Endothelial cell (in vitro differentiated cells): ENCODE measurements around the gene RENBP. TPM values are rescaled to one million over a fixed set of nuclear protein-coding genes. Genes with fewer than 3 reads are reported as not detected.
A peak's percentile ranks its signal among the peaks of the same experiment; 100 is the strongest.

Experiments
- DNase-seq: peaks from one replicate; pipeline ENCODE4 v3.0.0; 2021; ENCODE audit warnings: low spot score
- H3K27ac Mint-ChIP-seq: one replicate; pipeline ENCODE4 v1.8.0; 2021; ENCODE audit warnings: mixed read lengths, inconsistent platforms; ENCODE audit not compliant: unreplicated experiment
- H3K27me3 Mint-ChIP-seq: one replicate; pipeline ENCODE4 v1.8.0; 2021; ENCODE audit warnings: mild to moderate bottlenecking, moderate library complexity, mixed read lengths, inconsistent platforms; ENCODE audit not compliant: unreplicated experiment
- H3K36me3 Mint-ChIP-seq: one replicate; pipeline ENCODE4 v1.8.0; 2021; ENCODE audit warnings: mild to moderate bottlenecking, low read depth, mixed read lengths, inconsistent platforms; ENCODE audit not compliant: unreplicated experiment
- H3K4me1 Mint-ChIP-seq: one replicate; pipeline ENCODE4 v1.8.0; 2021; ENCODE audit warnings: mild to moderate bottlenecking, mixed read lengths, inconsistent platforms; ENCODE audit not compliant: unreplicated experiment
- H3K4me3 Mint-ChIP-seq: one replicate; pipeline ENCODE4 v1.8.0; 2021; ENCODE audit warnings: mild to moderate bottlenecking, mixed read lengths, inconsistent platforms; ENCODE audit not compliant: unreplicated experiment
- H3K9me3 Mint-ChIP-seq: one replicate; pipeline ENCODE4 v1.8.0; 2021; ENCODE audit warnings: mixed read lengths, inconsistent platforms; ENCODE audit not compliant: unreplicated experiment
- CTCF ChIP-seq: fragments of 200-600 bp; sonication (generic); IDR thresholded peaks from one replicate; pipeline ENCODE4 v1.5.0; 2021; ENCODE audit warnings: antibody characterized with exemption; ENCODE audit not compliant: unreplicated experiment
- total RNA-seq: library from RNA; stranded (reverse); fragmentation: NEBNext Ultra II Directional; extraction: Animal tissue kit (Norgen Biotek cat#: 25700); gene quantifications from one replicate; pipeline ENCODE4 v1.2.1, GENCODE V29; 2021; ENCODE audit not compliant: unreplicated experiment

Gene RENBP
- total RNA-seq, 1 donor from 2014 or later = 19.3 TPM

- Mint-ChIP-seq H3K27ac (no peak overlapping the region), H3K4me3 (no peak overlapping the region), H3K9me3 (no peaks in the 10 kb centered on the region), H3K4me1 (peaks cover 21% of the 10 kb centered on the region), H3K27me3 (peaks cover 5% of the 10 kb centered on the region), H3K36me3 (no peaks in the 10 kb centered on the region)
- TF ChIP-seq CTCF = no peak
- DNase-seq = no peak
These were observed 38.1 kb downstream of the RENBP start for GRCh38 chrX:153906126-153906917.

- no peaks in the 10 kb centered on the region for H3K36me3 Mint-ChIP-seq
- no peak overlapping the region for H3K27ac Mint-ChIP-seq
- no peak for TF ChIP-seq CTCF
- DNase-seq = no peak
- H3K27me3 Mint-ChIP-seq = peaks cover 7% of the 10 kb centered on the region
- no peaks in the 10 kb centered on the region for H3K9me3 Mint-ChIP-seq
- peaks cover 26% of the 10 kb centered on the region for H3K4me1 Mint-ChIP-seq
- no peak overlapping the region for H3K4me3 Mint-ChIP-seq
These were observed 38.9 kb downstream of the RENBP start for GRCh38 chrX:153905481-153906095.

- TF ChIP-seq CTCF = no peak
- peaks cover 8% of the 10 kb centered on the region for H3K27me3 Mint-ChIP-seq
- H3K36me3 Mint-ChIP-seq = no peaks in the 10 kb centered on the region
- DNase-seq = no peak
- peak within 1 kb of the TSS; percentile 70 for H3K27ac Mint-ChIP-seq
- H3K4me3 Mint-ChIP-seq = no peak within 1 kb of the TSS
- peaks cover 27% of the 10 kb centered on the region for H3K4me1 Mint-ChIP-seq
- H3K9me3 Mint-ChIP-seq = no peaks in the 10 kb centered on the region
These were observed 40.2 kb downstream of the RENBP start, which contains the start of gene AVPR2 for GRCh38 chrX:153903991-153904957. Gene AVPR2, plus strand, starts transcription at chrX:153904673. Its CDS starts 473 bp downstream, at chrX:153905146.

GRCh38 chrX:153903238-153903980, 41.0 kb downstream of the RENBP start:
- Mint-ChIP-seq H3K27me3 (peaks cover 8% of the 10 kb centered on the region), H3K4me1 (peaks cover 27% of the 10 kb centered on the region), H3K4me3 (no peak overlapping the region), H3K36me3 (no peaks in the 10 kb centered on the region), H3K9me3 (no peaks in the 10 kb centered on the region), H3K27ac (peak overlapping the region; percentile 70)
- no peak for TF ChIP-seq CTCF
- no peak for DNase-seq
